ENCODE results near the gene PRELID2. TPM values are rescaled to one million over a fixed set of nuclear protein-coding genes. Genes with fewer than 3 reads are reported as not detected.

Gene PRELID2
- total RNA-seq, 3 donors from 2014 or later = 60.0 to 151 (median 77.9) TPM

DNA sequence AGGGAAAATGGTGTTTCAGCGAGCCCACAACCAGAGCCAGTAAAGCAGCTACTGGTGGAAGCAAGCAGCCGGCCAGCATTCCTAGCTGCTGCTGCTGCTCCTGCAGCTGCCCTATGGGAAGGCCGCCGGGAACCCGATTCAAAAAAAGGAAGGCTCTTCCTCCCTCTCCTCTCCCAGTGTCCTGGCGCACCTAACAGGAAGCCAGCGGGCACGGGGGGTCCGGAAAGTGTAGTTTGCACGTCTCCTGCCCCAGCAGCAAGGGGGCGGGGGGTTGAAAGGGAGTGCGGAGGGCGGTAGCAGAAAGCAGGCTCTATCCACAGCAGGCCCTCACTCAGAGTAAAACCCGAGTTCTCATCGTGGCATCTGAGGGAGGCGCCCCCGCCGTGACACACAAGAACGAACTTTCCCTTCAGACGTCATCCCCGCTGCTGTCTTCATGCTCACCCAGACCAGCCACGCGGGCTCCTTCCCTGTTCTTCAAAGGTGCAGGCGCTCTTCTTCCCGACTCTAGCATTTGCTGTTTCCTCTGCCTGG lies 21.2 kb upstream of the PRELID2 start:
- intact Hi-C loops (cut with DNase I, micrococcal nuclease) = no loop called here
- Histone ChIP-seq H3K9me3 (no peaks in the 10 kb centered on the region), H3K4me3 (no peak overlapping the region), H3K36me3 (ENCODE audit: low read depth) (no peaks in the 10 kb centered on the region), H3K4me1 (ENCODE audit: low read depth) (peaks cover 39% of the 10 kb centered on the region)
- ATAC-seq = no peak
- DNase-seq = peak; percentile 38 to 58 (median 40)
- TF ChIP-seq, protein P1, sequence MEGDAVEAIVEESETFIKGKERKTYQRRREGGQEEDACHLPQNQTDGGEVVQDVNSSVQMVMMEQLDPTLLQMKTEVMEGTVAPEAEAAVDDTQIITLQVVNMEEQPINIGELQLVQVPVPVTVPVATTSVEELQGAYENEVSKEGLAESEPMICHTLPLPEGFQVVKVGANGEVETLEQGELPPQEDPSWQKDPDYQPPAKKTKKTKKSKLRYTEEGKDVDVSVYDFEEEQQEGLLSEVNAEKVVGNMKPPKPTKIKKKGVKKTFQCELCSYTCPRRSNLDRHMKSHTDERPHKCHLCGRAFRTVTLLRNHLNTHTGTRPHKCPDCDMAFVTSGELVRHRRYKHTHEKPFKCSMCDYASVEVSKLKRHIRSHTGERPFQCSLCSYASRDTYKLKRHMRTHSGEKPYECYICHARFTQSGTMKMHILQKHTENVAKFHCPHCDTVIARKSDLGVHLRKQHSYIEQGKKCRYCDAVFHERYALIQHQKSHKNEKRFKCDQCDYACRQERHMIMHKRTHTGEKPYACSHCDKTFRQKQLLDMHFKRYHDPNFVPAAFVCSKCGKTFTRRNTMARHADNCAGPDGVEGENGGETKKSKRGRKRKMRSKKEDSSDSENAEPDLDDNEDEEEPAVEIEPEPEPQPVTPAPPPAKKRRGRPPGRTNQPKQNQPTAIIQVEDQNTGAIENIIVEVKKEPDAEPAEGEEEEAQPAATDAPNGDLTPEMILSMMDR (IDR thresholded peaks at IDR 0.05) = no peak

DNA sequence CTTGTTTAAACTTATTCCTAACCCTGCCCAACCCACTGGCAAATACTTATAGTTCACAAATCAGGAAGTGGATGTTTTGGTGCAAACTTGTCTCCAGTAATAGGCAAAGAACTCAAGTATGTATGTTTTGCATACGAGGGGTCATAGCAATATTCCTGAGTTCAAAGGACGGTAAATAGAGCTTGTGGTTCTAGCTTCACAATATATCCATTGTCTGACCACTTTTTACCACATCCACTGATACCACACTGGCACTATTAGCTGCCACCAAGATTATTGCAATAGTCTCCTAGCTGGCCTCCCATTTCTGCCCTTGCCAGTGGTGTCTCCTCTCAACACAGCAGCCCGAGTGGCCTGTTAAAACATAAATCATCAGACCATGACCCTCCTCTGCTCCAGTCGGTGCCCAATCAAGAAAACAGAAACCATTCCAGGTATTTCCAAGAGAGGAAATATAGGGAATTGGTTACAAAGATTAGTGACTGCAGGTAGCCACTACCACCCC lies 20.7 kb upstream of the PRELID2 start:
- ATAC-seq (peak; percentile 6), DNase-seq (no peak)
- no peaks in the 10 kb centered on the region for H3K9me3 ChIP-seq
- no peak overlapping the region for H3K4me3 ChIP-seq
- intact Hi-C loops (cut with DNase I, micrococcal nuclease) = no loop called here
- peaks cover 39% of the 10 kb centered on the region for H3K4me1 ChIP-seq (ENCODE audit: low read depth)
- TF ChIP-seq, protein P1 (IDR thresholded peaks at IDR 0.05) = no peak
- H3K36me3 ChIP-seq (ENCODE audit: low read depth) = no peaks in the 10 kb centered on the region

DNA sequence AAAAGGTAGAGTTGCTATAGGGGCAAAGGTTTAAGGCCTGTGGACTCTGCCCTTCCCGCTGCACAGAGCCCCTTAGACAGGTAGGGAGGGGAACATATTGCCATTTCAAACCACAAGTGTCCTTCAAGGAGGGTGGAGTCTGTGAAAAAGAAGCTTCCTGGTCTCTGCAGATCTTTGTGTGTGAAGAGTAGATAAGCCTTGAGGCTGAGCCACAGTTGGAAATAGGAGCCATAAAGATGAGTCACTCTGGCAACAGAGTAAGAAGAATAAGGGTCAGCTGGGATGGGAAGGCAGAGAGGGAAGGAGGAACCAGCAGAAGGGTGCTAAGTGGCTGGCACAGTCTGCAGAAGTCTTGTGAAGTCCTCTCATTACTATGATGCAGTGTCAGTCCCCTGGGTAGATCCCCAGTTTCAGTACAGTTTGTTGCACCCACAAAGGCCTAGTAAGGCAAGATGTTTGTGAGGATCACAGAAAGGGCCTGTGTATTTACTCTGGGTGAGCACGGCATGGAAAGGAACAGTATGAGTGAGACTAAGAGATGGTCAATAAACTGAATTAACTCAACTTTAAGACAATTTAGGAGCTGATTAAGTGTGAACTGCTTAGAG lies 19.6 kb upstream of the PRELID2 start:
- DNase-seq = peak; percentile 72 to 82 (median 74)
- Histone ChIP-seq H3K36me3 (ENCODE audit: low read depth) (no peaks in the 10 kb centered on the region), H3K9me3 (no peaks in the 10 kb centered on the region), H3K4me3 (no peak overlapping the region), H3K4me1 (ENCODE audit: low read depth) (peaks cover 39% of the 10 kb centered on the region)
- intact Hi-C loops (cut with DNase I, micrococcal nuclease) = no loop called here
- TF ChIP-seq, protein P1 (IDR thresholded peaks at IDR 0.05) = no peak
- ATAC-seq = peak; percentile 94

DNA sequence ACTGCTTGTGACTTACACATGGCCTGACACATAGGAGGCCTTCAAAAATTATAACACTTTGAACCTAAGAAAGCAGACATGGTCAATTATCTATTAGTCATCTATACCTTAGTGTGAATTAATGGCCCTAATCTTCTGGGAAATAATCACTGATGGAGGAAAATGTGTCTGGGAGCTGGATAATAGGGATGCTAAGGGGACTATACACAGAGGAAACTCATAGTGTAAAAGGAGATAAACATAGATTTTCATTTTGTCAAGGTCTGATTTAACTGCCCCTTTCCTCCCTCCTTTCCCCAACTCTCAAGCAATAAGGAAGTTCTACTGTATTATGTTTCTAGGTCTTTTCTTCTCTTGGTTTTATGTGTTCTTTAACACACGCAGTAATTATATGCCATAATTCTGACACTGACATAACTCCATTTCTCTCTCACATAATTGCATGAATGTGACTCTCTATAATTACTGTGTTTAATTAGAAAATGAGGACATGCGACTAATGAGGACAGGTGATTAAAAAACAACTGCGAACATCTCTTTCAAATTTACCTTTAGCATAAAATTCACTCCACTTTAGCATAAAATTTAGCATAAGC lies 18.7 kb upstream of the PRELID2 start:
- DNase-seq (no peak), ATAC-seq (peak; percentile 69)
- Histone ChIP-seq H3K4me3 (no peak overlapping the region), H3K4me1 (ENCODE audit: low read depth) (peaks cover 39% of the 10 kb centered on the region), H3K9me3 (no peaks in the 10 kb centered on the region), H3K36me3 (ENCODE audit: low read depth) (no peaks in the 10 kb centered on the region)
- intact Hi-C loops (cut with DNase I, micrococcal nuclease) = no loop called here
- TF ChIP-seq, protein P1 (IDR thresholded peaks at IDR 0.05) = no peak

DNA sequence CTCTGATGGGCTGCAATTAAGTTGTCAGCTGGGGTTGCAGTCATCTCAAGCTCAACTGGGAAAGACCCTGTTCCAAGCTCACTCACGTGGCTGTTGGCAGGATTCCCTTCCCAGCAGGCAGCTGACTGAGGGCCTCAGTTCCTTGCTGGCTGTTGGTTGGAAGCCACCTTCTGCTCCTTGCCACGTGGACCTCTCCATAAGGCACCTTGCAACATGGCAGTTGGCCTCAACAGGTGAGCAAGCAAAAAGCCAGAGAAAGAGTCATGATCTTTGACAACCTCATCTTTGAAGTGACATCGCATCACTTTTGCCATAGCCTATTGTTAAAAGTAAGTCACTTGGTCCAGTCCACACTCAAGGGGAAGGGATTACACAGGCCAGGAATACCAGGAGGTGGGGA lies 17.8 kb upstream of the PRELID2 start:
- Histone ChIP-seq H3K4me3 (no peak overlapping the region), H3K4me1 (ENCODE audit: low read depth) (peaks cover 39% of the 10 kb centered on the region), H3K9me3 (no peaks in the 10 kb centered on the region), H3K36me3 (ENCODE audit: low read depth) (no peaks in the 10 kb centered on the region)
- intact Hi-C loops (cut with DNase I, micrococcal nuclease) = no loop called here
- TF ChIP-seq, protein P1 (IDR thresholded peaks at IDR 0.05) = no peak
- no peak for DNase-seq
- no peak for ATAC-seq

Measured in mucosa of descending colon (tissue), 3 donors.